Thymus (tissue), 2 donors: Measurements from ENCODE around the gene MS4A5. TPM values are rescaled to one million over a fixed set of nuclear protein-coding genes. Genes with fewer than 3 reads are reported as not detected.

ENCODE experiments used
- polyA plus RNA-seq: library from polyadenylated mRNA; stranded (reverse); fragments of 200-250 nt; gene quantifications from one replicate; pipeline ENCODE4 v1.2.3, GENCODE V29; 2013
- total RNA-seq: library from RNA; stranded (reverse); fragments of 120-200 nt; gene quantifications from one replicate; pipeline ENCODE4 v1.2.4, GENCODE V29; 2013
- donor health status: healthy.

The MS4A5 gene
- total and polyA plus RNA-seq, 2 donors = 0.05 TPM; not detected in 1

Other genes starting within 250 kb of the MS4A5 start
- gene MS4A6A, start 246.5 kb upstream of the MS4A5 start, total RNA-seq = 102 TPM
- gene MS4A6A, start 246.5 kb upstream of the MS4A5 start, polyA plus RNA-seq = 174 TPM
- gene MS4A4E, start 186.4 kb upstream of the MS4A5 start, total RNA-seq = 0.24 TPM
- gene MS4A4E, start 186.4 kb upstream of the MS4A5 start, polyA plus RNA-seq = 1.9 TPM
- gene MS4A4A, start 148.9 kb upstream of the MS4A5 start, total RNA-seq = 14.1 TPM
- gene MS4A4A, start 148.9 kb upstream of the MS4A5 start, polyA plus RNA-seq = 55.6 TPM
- gene MS4A6E, start 102.3 kb upstream of the MS4A5 start, total RNA-seq = 0.57 TPM
- 2.5 TPM for gene MS4A6E, start 102.3 kb upstream of the MS4A5 start, polyA plus RNA-seq
- 13.4 TPM for gene MS4A7, start 51.0 kb upstream of the MS4A5 start, total RNA-seq
- 21.8 TPM for gene MS4A7, start 51.0 kb upstream of the MS4A5 start, polyA plus RNA-seq
- 0.42 TPM for gene MS4A14, start 33.1 kb upstream of the MS4A5 start, total RNA-seq
- 1.1 TPM for gene MS4A14, start 33.1 kb upstream of the MS4A5 start, polyA plus RNA-seq
- 27.5 TPM for gene MS4A1, start 26.3 kb downstream of the MS4A5 start, total RNA-seq
- gene MS4A1, start 26.3 kb downstream of the MS4A5 start, polyA plus RNA-seq = 98.4 TPM
- 0.05 TPM for gene MS4A12, start 63.2 kb downstream of the MS4A5 start, total RNA-seq
- gene MS4A12, start 63.2 kb downstream of the MS4A5 start, polyA plus RNA-seq = 0.39 TPM
- gene MS4A13, start 85.8 kb downstream of the MS4A5 start, total RNA-seq = not detected
- not detected for gene MS4A13, start 85.8 kb downstream of the MS4A5 start, polyA plus RNA-seq